ENCODE results near the gene DNAAF1.

The DNAAF1 gene

GRCh38 chr16:84124257-84125073 is 20.6 kb upstream of the DNAAF1 start:
- DNase-seq (ENCODE audit: low read depth), result no peak

GRCh38 chr16:84131117-84131516 is 14.0 kb upstream of the DNAAF1 start:
- DNase-seq (ENCODE audit: low read depth), result no peak

- no peak for DNase-seq (ENCODE audit: low read depth)
Observed at GRCh38 chr16:84132527-84133285, 12.4 kb upstream of the DNAAF1 start.

GRCh38 chr16:84136331-84137125 is 8.6 kb upstream of the DNAAF1 start:
- DNase-seq (ENCODE audit: low read depth), result no peak

- DNase-seq (ENCODE audit: low read depth), result no peak
Observed at GRCh38 chr16:84137287-84137686, 7.8 kb upstream of the DNAAF1 start.

GRCh38 chr16:84137769-84138357 is 7.2 kb upstream of the DNAAF1 start:
- DNase-seq (ENCODE audit: low read depth), result no peak

- no peak for DNase-seq (ENCODE audit: low read depth)
Observed at GRCh38 chr16:84138500-84138823, 6.6 kb upstream of the DNAAF1 start.

GRCh38 chr16:84138824-84139627 is 6.1 kb upstream of the DNAAF1 start:
- no peak for DNase-seq (ENCODE audit: low read depth)

GRCh38 chr16:84139628-84140258 is 5.4 kb upstream of the DNAAF1 start:
- DNase-seq (ENCODE audit: low read depth), result no peak

- no peak for DNase-seq (ENCODE audit: low read depth)
Observed at GRCh38 chr16:84141143-84141670, 3.9 kb upstream of the DNAAF1 start.

- DNase-seq (ENCODE audit: low read depth), result no peak
Observed at GRCh38 chr16:84143081-84143480, 2.0 kb upstream of the DNAAF1 start.

GRCh38 chr16:84143784-84144199 is 1.3 kb upstream of the DNAAF1 start:
- DNase-seq (ENCODE audit: low read depth), result no peak

- no peak for DNase-seq (ENCODE audit: low read depth)
Observed at GRCh38 chr16:84144209-84144858, 774 bp upstream of the DNAAF1 start.

GRCh38 chr16:84150926-84151325 is 5.8 kb downstream of the DNAAF1 start:
- DNase-seq (ENCODE audit: low read depth), result no peak

- no peak for DNase-seq (ENCODE audit: low read depth)
Observed at GRCh38 chr16:84153660-84154214, 8.6 kb downstream of the DNAAF1 start.

GRCh38 chr16:84155226-84155625 is 10.1 kb downstream of the DNAAF1 start:
- no peak for DNase-seq (ENCODE audit: low read depth)

GRCh38 chr16:84155771-84156170 is 10.7 kb downstream of the DNAAF1 start:
- DNase-seq (ENCODE audit: low read depth), result no peak

GRCh38 chr16:84156342-84156784 is 11.3 kb downstream of the DNAAF1 start:
- no peak for DNase-seq (ENCODE audit: low read depth)

- DNase-seq (ENCODE audit: low read depth), result no peak
Observed at GRCh38 chr16:84159007-84159406, 13.9 kb downstream of the DNAAF1 start.

GRCh38 chr16:84159800-84160199 is 14.7 kb downstream of the DNAAF1 start:
- no peak for DNase-seq (ENCODE audit: low read depth)

Measured in HS-5 (cell line).